Measurements from ENCODE around the gene PKD2.

Gene PKD2

GRCh38 chr4:88007304-88008121 is at the start of gene PKD2:
Gene PKD2 (plus strand): TSS chr4:88007635. CDS start chr4:88007734, 99 bp downstream.
- DNase-seq: peak; percentile 84

DNA sequence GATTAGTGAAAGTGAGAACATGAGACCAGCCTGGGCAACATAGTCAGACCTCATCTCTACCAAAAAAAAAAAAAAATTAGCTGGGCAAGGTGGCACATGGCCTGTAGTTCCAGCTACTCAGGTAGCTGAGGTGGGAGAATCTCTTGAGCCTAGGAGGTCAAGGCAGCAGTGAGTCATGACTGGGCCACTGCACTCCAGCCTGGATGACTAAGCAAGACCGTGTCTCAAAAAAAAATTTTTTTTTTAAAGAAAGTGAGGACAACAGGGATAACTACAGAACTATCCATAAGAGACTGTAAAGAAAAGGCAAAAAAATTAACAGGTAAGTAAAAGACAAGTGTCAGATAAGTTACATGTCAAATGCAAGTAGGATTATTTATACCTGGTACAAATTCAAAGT is 45.4 kb upstream of the PKD2 start:
- DNase-seq: no peak

- no peak for DNase-seq
These were observed 44.9 kb upstream of the PKD2 start for GRCh38 chr4:87962398-87963146.

DNA sequence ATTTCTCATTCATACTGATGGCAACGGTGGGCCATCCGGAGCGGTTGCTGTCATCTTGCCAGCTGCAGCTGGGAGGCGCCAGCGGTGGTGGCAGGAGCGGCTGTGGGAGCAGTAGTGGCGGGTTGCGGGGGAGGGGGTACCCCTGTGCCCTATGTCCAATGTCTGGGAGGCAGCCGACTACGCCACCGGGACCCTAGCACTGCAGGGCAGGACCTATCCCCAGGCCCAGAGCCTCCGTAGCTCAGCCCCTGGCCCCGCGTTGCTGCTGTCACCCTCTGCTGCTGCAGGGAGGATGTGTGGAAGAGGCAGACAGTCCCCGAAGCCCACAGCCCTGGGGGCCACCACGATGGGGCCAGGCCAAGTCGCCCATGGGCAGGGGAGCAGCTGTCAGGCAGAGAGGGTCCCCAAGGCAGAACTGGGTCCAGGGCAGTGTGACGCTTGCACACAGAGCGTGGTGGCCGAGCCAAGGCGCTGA is 41.9 kb upstream of the PKD2 start:
- DNase-seq: no peak

DNA sequence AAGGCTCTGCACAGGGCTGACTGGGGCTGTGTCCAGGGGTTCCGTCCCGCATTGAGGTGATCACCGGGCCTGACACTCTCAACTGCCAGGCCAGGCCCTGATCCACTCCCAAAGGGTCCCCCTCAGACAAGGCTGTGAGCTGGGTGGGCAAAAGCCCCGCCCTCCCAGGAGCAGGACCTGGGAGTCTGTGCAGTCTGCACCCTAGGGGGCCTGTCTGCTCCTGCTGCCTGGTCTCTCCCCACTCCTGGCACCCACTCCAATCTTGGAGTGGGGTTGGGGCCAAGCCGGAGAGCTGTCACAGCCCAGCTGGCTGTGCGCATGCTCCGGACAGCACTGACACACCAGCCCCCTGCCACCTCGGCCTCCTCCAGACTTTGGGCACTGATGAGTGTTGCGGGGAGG is 41.3 kb upstream of the PKD2 start:
- no peak for DNase-seq

GRCh38 chr4:87967193-87967592 is 40.2 kb upstream of the PKD2 start:
- no peak for DNase-seq

DNA sequence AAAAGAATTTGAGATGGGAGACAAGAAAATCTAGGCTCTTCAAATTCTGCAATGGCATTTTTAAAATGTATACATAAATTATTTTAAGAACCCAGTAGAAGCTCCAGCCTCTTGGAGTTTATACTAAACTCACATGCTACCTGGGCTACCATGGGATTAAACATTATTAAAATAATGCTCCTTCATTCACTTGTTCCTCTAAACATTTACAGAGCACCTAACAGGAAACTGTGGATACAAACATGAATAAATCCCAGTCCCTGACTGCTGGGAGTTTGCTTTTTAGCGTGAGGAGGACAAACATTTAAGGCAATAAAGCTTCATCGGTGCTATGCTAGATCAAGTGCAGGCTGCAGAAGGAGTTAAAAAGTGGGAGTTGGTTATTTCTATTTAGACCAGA is 37.3 kb upstream of the PKD2 start:
- DNase-seq: no peak

DNA sequence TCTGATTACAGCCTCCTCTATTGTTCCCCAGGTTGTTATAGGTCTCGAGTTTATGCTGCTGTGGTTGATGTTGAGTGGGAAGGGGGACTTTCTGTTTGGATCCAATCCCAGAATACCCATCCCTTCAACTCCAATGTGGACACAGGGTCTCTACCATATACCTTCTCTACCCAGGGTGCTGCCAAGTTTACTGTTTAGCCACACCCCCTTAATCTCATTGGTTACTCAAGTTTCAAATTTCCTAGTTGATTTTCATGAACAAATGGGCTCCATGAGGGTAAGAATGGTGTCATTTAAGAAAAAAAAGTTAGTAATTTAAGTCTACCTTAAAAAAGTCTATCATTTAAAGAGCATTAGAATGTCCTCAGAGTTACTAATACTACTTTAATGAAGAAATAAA is 35.6 kb upstream of the PKD2 start:
- DNase-seq: no peak

- peak; percentile 13 for DNase-seq
These were observed 33.9 kb upstream of the PKD2 start for GRCh38 chr4:87973283-87974169.

DNA sequence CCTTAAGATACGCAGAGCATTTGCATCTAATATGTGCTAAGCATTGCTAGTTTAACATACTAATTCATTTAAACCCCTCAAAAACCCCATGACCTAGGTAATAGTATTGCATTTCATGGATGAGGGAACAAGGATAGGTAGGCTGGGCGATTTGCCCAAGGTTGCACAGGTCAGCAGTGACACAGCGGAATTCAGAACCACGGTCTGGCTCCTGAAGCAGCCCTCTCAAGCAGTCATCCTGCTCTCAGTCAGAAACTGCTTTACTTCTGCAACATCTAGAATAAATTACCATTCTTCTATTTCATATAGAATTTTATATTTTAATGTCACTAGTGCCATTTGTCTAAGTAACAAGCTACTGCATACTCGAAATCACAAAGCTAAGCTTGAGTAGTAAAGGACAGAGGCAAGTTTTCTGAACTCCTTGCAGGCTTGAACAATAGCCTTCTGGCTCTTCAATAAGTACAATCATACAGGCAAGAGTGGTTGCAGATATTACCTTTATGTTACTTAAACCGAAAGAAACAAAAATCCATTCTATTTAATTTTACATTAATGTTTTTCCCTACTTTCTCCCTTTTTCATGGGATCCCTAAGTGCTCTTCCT is 32.5 kb upstream of the PKD2 start:
- DNase-seq: no peak

DNA sequence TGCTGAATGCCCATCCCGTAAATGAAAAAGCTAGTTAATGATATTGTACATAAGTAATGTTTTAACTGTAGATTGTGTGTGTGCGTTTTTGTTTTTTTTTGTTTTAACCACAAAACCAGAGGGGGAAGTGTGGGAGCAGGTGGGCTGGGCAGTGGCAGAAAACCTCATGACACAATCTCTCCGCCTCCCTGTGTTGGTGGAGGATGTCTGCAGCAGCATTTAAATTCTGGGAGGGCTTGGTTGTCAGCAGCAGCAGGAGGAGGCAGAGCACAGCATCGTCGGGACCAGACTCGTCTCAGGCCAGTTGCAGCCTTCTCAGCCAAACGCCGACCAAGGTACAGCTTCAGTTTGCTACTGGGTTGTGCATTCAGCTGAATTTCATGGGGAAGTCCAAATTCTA is 32.0 kb upstream of the PKD2 start, which contains the start of gene SPP1:
TSS of gene SPP1 (plus strand) at position 249 of the 400 bp plus-strand sequence. CDS start 1,182 bp downstream, outside the sequence.
- peak; percentile 3 for DNase-seq

DNA sequence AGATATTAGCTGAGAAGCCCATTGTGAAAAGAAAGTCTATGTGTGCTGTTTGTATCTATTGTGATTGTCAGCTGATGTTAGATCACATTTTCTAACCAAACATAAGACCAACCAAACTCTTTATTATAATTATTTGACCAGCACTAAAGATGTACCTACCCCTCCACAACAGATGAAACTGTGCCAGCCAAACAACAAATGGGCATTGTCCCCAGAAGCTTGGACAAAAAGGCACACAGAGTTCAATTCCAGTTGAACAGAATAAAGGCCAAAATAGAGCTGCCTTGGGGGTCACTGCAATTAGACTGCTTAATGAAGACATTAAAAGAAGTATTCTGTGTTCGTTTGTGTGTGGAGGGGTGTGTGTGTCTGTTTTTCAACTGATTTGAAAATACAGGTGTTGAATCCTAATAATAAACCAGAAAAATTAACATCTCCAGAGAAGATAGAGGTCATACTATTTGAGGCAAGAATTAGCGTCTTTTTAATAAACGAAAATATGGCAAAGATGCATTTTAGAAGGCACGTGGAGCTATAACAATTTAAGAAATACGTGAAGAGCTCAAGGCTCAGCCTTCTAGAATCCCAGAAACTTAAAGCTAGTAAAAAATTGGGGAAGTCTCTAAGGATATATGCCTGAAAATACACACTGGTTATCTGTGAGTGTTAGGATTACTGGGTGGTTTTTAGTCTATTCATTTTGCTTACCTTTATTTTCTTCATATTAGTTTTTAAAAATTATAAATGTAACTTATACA is 29.7 kb upstream of the PKD2 start:
- DNase-seq: no peak

- DNase-seq: no peak
These were observed 28.8 kb upstream of the PKD2 start for GRCh38 chr4:87978681-87979080.

DNA sequence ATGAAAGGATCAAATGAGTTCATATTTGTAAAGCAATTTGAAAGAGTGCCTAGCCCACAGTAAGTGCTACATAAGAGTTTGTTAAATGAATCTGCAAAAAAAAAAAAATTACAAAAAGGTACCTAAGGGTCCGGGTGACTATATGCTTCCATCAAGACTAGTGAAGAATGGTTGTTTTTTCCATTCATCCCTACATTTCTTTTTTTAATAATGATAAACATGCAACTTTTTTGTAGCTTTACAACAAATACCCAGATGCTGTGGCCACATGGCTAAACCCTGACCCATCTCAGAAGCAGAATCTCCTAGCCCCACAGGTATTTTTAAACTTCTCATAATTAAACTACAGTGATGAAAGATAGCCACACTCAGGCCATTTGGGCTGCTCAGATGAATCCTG is 27.6 kb upstream of the PKD2 start:
- DNase-seq: no peak

- no peak for DNase-seq
These were observed 25.9 kb upstream of the PKD2 start for GRCh38 chr4:87981486-87981885.

DNA sequence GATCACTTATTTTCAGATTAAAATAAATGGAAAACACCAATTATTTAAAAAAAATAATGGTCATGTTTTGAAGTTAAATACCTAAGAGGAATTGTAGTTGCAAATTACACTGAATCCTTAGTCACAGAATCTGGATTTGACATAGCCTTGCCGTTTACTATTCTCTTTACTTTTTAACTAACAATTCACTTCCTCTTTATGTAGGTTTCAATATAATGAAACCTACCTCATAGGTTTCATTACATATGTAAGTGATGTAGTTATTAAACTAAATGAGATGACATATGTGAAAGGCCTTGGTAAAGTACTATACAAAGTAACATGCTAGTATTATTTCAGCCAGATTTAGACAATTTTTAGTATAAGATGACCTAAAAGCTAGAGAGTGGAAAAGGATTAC is 25.4 kb upstream of the PKD2 start:
- no peak for DNase-seq

DNA sequence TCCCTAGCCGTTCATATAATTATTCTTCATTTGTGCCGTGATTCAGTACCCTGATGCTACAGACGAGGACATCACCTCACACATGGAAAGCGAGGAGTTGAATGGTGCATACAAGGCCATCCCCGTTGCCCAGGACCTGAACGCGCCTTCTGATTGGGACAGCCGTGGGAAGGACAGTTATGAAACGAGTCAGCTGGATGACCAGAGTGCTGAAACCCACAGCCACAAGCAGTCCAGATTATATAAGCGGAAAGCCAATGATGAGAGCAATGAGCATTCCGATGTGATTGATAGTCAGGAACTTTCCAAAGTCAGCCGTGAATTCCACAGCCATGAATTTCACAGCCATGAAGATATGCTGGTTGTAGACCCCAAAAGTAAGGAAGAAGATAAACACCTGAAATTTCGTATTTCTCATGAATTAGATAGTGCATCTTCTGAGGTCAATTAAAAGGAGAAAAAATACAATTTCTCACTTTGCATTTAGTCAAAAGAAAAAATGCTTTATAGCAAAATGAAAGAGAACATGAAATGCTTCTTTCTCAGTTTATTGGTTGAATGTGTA is 24.9 kb upstream of the PKD2 start:
- no peak for DNase-seq

GRCh38 chr4:87983996-87984395 is 23.4 kb upstream of the PKD2 start:
- DNase-seq: no peak

- DNase-seq: peak; percentile 41
These were observed 22.1 kb upstream of the PKD2 start for GRCh38 chr4:87985097-87985886.

DNA sequence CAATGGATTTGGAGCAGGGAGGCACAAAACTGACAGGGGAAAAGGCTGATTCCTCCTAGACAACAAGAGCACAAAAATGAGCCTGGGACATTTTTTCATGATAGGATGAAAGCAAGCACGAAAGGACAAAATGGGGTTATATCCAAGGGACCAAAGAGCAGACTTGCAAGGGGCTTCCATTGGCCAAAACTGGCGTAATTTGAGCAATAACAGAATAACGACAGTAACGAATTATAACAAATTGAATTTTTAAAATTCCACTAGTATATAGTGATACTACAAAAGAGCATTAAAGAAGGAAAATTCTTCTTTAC is 21.6 kb upstream of the PKD2 start:
- no peak for DNase-seq

DNA sequence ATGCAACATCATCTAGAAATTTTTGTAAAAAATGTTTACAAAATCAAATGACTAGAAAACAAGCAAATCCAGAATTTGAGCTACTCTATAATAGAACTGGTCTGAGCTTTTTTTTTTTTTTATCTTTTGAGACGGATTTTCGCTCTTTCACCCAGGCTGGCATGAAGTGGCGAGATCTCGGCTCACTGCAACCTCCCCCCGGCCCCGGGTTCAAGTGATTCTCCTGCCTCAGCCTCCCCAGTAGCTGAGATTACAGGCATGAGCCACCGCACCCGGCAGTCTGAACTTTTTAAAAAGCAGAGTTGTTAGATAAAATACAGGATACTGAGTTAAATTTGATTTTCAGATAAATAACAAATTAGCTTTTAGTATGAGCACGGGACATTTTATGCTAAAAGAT is 20.9 kb upstream of the PKD2 start:
- DNase-seq: no peak

Data from stimulated activated CD4-positive, alpha-beta T cell treated with anti-CD3 and anti-CD28 coated beads, Interleukin-12 subunit alpha, Interleukin-12 subunit beta, amount 100 ng/mL, for 4 hours (primary cell).